HL-60 (cell line): ENCODE measurements around the gene TSEN34.
"Not testable (repeated sequence)": the region's sequence is repeated elsewhere in the genome, so short reads cannot be mapped to it uniquely, and the experiment has no call there.

Experiments
- DNase-seq, 2 experiments: peaks; one replicate each; pipeline ENCODE4 v3.0.0-alpha.2; 2010 to 2020; ENCODE audit warnings: low read depth in 1 of 2, low spot score in 1 of 2
- H3K27ac ChIP-seq: fragments of 250-450 bp; sonication (Bioruptor Pico); replicated peaks from 2 replicates; pipeline ENCODE4 v1.5.1; 2020; ENCODE audit warnings: mild to moderate bottlenecking, moderate library complexity
- H3K27me3 ChIP-seq: fragments of 250-450 bp; sonication (Bioruptor Pico); 2 replicates; pipeline ENCODE4 v1.5.1; 2021; ENCODE audit warnings: mild to moderate bottlenecking, moderate library complexity; ENCODE audit not compliant: insufficient read depth, poor library complexity, severe bottlenecking
- H3K4me3 ChIP-seq: replicated peaks from 2 replicates; pipeline ENCODE4 v1.5.1; 2011; ENCODE audit warnings: mild to moderate bottlenecking, control low read depth, low read length; ENCODE audit not compliant: insufficient read depth
- CTCF ChIP-seq: IDR thresholded peaks from one replicate; pipeline ENCODE4 v1.5.1; 2011; ENCODE audit warnings: low read length, control low read depth, inconsistent platforms; ENCODE audit not compliant: insufficient read depth
- GABPA ChIP-seq: IDR thresholded peaks from 2 replicates; pipeline ENCODE4 v1.6.1; 2012; ENCODE audit warnings: low read depth
- POLR2AphosphoS5 ChIP-seq: IDR thresholded peaks from 2 replicates; pipeline ENCODE4 v1.6.1; 2012; ENCODE audit warnings: low read depth
- REST ChIP-seq: IDR thresholded peaks from 2 replicates; pipeline ENCODE4 v1.6.1; 2012; ENCODE audit warnings: low read depth; ENCODE audit not compliant: insufficient replicate concordance
- SPI1 ChIP-seq: IDR thresholded peaks from 2 replicates; pipeline ENCODE4 v1.6.1; 2012; ENCODE audit warnings: low read depth, mild to moderate bottlenecking, borderline replicate concordance

TSEN34 gene

GRCh38 chr19:54179262-54179852 is 11.8 kb upstream of the TSEN34 start:
- DNase-seq: no peak
- H3K4me3 ChIP-seq: no peak overlapping the region
- H3K27me3 ChIP-seq: no peaks in the 10 kb centered on the region
- TF ChIP-seq POLR2AphosphoS5 (no peak), CTCF (no peak), REST (no peak), GABPA (no peak), SPI1 (no peak)
- peak overlapping the region; percentile 59 for H3K27ac ChIP-seq

GRCh38 chr19:54179921-54180461 is 11.1 kb upstream of the TSEN34 start:
- DNase-seq: peak in 1 of 2 experiments; percentile 58
- no peak overlapping the region for H3K4me3 ChIP-seq
- peak; percentile 28; the same call in 1 of the 2 replicates for TF ChIP-seq SPI1
- no peak for TF ChIP-seq GABPA
- peak; percentile 43 for TF ChIP-seq CTCF
- TF ChIP-seq POLR2AphosphoS5: no peak
- no peak for TF ChIP-seq REST
- peak overlapping the region; percentile 59 for H3K27ac ChIP-seq
- no peaks in the 10 kb centered on the region for H3K27me3 ChIP-seq

- DNase-seq: no peak
- H3K27me3 ChIP-seq: no peaks in the 10 kb centered on the region
- TF ChIP-seq GABPA: no peak
- no peak for TF ChIP-seq POLR2AphosphoS5
- TF ChIP-seq REST: no peak
- TF ChIP-seq CTCF: no peak
- no peak for TF ChIP-seq SPI1
- peak overlapping the region; percentile 59 for H3K27ac ChIP-seq
- no peak overlapping the region for H3K4me3 ChIP-seq
Measured at GRCh38 chr19:54180691-54181091, 10.4 kb upstream of the TSEN34 start.

- H3K27ac ChIP-seq, DNase-seq, H3K27me3 ChIP-seq, H3K4me3 ChIP-seq: not testable (repeated sequence)
Measured at GRCh38 chr19:54181894-54182293, 9.2 kb upstream of the TSEN34 start.
